Measurements from ENCODE around the gene WDR20.

DNA sequence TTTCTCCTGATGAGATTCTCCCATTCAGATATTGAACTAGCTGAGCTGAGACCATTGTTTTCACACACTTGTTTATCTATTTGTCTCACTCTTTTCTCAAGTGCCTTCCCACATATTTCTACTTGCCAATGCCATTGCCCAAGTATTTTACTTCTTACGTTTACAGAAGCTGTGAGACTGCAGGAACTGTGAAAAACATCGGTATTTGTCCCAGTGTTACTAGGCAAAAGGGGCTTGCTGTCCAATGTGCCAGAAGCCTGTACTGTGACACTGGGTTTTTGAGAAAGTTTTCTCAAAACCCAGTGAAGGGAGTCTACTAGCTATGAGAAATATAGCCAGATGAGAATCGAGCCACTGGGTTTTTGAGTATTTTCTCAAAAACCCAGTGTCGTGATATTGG lies 37.5 kb downstream of the WDR20 start:
- TF ChIP-seq TAF1 (IDR thresholded peaks at IDR 0.05; ENCODE audit: low read depth) (no peak), RAD21 (IDR thresholded peaks at IDR 0.05; ENCODE audit: low read depth) (no peak), YY1 (IDR thresholded peaks at IDR 0.05; ENCODE audit: low read depth) (no peak)

Data from Ishikawa (cell line).